Erythroblast (primary cell): ENCODE measurements around the gene ADK.
A peak's percentile ranks its signal among the peaks of the same experiment; 100 is the strongest.

ENCODE experiments used
- DNase-seq, 2 experiments: peaks; one replicate each; lab custom pipeline; 2025; lab: John Stamatoyannopoulos, UW
- GATA1 ChIP-seq: IDR thresholded peaks from 2 replicates; pipeline ENCODE4 v1.6.1; 2011; ENCODE audit warnings: low read depth, mild to moderate bottlenecking, control low read depth, low read length, moderate library complexity
- POLR2A ChIP-seq: IDR thresholded peaks from 2 replicates; pipeline ENCODE4 v1.6.1; 2011; ENCODE audit warnings: mild to moderate bottlenecking, low read length

The ADK gene

GRCh38 chr10:74380795-74381194, 229.8 kb downstream of the ADK start:
- no peak for DNase-seq
- TF ChIP-seq GATA1 (no peak), POLR2A (no peak)

- no peak for TF ChIP-seq GATA1
- no peak for TF ChIP-seq POLR2A
- no peak for DNase-seq
These were observed 230.4 kb downstream of the ADK start for GRCh38 chr10:74381291-74381853.

GRCh38 chr10:74382663-74383062, 231.6 kb downstream of the ADK start:
- no peak for TF ChIP-seq GATA1
- no peak for TF ChIP-seq POLR2A
- DNase-seq = no peak

- TF ChIP-seq GATA1 (no peak), POLR2A (no peak)
- DNase-seq = no peak
These were observed 232.6 kb downstream of the ADK start for GRCh38 chr10:74383642-74384041.

- no peak for DNase-seq
- TF ChIP-seq POLR2A (no peak), GATA1 (no peak)
These were observed 233.7 kb downstream of the ADK start for GRCh38 chr10:74384615-74385183.

GRCh38 chr10:74388801-74389200, 237.8 kb downstream of the ADK start:
- TF ChIP-seq GATA1 = no peak
- no peak for TF ChIP-seq POLR2A
- no peak for DNase-seq

- TF ChIP-seq GATA1 = no peak
- TF ChIP-seq POLR2A = no peak
- DNase-seq = no peak
These were observed 240.8 kb downstream of the ADK start for GRCh38 chr10:74391786-74392185.

- no peak for DNase-seq
- TF ChIP-seq POLR2A (no peak), GATA1 (no peak)
These were observed 243.5 kb downstream of the ADK start for GRCh38 chr10:74394416-74394969.

- TF ChIP-seq GATA1 = no peak
- no peak for TF ChIP-seq POLR2A
- no peak for DNase-seq
These were observed 249.2 kb downstream of the ADK start for GRCh38 chr10:74400186-74400585.

- TF ChIP-seq GATA1 (no peak), POLR2A (no peak)
- no peak for DNase-seq
These were observed 255.0 kb downstream of the ADK start for GRCh38 chr10:74406006-74406405.

GRCh38 chr10:74415146-74415839, 264.3 kb downstream of the ADK start:
- TF ChIP-seq POLR2A (no peak), GATA1 (no peak)
- no peak for DNase-seq

- DNase-seq = no peak
- TF ChIP-seq GATA1 = no peak
- no peak for TF ChIP-seq POLR2A
These were observed 266.4 kb downstream of the ADK start for GRCh38 chr10:74417397-74417796.

- no peak for DNase-seq
- TF ChIP-seq POLR2A (no peak), GATA1 (no peak)
These were observed 267.4 kb downstream of the ADK start for GRCh38 chr10:74418285-74418872.

- TF ChIP-seq GATA1 (no peak), POLR2A (no peak)
- DNase-seq = peak in 1 of 2 experiments; percentile 7
These were observed 268.5 kb downstream of the ADK start for GRCh38 chr10:74419491-74419951.
